NCI-H2196 (cell line): ENCODE data around the gene PECR.
"Not testable (repeated sequence)": the region's sequence is repeated elsewhere in the genome, so short reads cannot be mapped to it uniquely, and the experiment has no call there.

Experiments
- DNase-seq: peaks from one replicate; lab custom pipeline; 2025; ENCODE audit not compliant: unreplicated experiment; lab: John Stamatoyannopoulos, UW

PECR gene

GRCh38 chr2:216031960-216032689, 49.5 kb downstream of the PECR start:
- no peak for DNase-seq

- no peak for DNase-seq
These were observed 51.4 kb downstream of the PECR start for GRCh38 chr2:216030216-216030615.

DNA sequence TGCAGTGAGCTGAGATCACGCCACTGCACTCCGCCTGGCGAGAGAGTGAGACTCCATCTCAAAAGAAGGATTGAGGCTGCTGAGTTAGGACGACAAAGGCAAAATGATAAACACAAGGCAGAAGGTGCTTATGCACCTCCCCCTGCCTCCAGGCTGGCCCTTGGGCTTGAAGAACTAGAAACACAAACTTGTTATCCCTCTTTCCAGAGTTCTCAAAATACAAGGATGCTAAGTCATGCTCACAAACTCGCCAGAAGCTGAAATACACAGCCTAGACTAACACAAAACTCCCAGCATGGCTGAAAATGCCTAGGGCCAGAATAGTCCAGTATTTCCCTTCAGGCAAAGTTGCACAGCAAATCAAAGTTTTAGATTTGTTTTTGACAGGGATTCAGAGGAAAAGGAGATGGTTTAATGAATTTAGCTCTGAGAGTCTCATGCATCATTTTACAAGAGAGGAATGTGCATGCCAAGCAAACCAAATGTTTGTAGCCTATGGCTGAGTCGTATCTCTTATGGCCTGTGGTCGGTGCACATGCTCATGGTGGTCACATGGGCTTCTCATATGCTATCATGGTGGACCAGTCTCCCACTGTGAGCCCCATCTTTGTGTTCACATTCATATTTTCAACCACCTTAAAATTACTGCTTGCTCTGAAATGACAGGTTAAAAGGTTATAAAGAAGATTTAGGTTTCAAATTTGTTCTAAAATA, 52.0 kb downstream of the PECR start:
- no peak for DNase-seq

DNA sequence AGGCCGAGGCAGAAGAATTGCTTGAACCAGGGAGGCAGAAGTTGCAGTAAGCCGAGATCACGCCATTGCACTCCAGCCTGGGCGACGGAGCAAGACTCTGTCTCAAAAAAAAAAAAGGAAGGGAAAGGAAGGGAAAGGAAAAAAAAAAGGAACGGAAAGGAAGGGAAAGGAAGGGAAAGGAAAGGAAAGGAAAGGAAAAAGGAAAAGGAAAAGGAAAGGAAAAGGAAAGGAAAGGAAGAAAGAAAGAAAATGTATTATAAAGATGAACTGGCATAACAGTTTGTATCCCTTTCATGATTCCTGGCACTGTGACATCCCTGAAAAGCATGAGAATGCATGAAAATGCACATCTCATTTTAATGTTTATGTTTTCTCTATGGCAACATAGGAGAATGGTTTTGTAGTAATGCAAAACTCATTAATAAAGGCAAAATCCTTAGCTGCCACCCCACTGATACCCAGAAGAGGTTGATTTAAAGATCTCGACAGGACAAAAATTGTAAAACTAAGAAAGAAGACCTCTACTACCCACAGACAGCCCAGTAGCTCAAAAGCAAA, 56.8 kb downstream of the PECR start:
- no peak for DNase-seq

DNA sequence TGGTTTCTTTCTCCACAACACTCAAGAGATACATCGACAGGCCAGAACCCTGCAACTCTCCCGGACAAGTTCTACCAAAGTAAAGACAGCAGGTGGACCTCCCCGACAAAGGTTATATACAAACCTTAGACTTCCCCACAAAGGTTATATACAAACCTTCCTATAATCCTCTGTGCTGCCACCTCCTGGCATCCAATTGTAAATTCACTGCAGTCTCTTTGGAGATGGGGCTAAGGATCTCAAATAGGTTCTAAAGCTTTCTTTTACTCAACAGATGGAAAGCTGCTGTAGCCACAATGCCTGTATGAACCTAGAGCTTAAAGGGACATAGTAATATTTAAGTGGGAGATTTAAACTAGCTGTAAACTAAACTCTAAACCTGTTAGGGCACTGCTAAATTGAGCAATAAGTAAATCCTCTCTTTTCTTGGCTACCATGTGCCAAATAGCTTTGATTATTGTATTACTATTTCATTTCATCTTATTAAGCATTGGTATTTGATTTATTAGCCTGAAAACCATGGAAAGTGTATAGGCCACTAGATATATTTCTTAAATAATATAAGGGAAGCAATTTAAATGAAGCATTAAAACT, 58.5 kb downstream of the PECR start:
- DNase-seq, result peak; percentile 49

DNA sequence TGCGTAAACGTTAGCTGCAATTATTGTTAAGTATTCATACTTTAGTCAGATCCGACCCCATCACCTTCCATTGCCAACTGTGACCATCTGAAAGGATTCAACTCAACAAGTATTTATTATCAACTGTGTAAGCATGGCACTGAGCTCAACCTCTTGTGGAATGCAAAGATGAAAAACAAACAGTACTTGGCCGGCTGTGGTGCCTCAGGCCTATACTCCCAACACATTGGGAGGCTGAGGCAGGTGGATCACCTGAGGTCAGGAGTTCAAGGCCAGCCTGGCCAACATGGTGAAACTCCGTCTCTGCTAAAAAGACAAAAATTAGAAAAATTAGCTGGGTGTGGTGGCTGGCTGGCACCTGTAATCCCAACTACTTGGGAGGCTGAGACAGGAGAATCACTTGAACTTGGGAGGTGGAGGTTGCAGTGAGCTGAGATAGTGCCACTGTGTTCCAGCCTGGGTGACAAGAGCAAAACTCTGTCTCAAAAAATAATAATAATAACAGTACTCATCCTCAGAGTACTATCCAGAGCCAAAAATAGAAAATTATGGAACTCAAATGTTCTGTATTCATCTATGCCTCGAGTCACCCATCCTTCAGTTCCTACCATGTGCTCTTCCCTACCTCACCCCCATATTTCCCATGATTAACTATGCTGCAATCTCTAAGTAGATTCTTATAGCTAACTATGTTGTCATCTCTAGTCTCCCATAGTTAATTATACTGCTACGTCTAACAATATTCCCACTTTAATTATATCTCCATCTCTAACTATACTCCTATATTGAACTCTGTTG, 59.6 kb downstream of the PECR start:
- no peak for DNase-seq

GRCh38 chr2:216018709-216019108, 62.9 kb downstream of the PECR start:
- DNase-seq, result no peak

- no peak for DNase-seq
These were observed 64.2 kb downstream of the PECR start for GRCh38 chr2:216017365-216017764.

DNA sequence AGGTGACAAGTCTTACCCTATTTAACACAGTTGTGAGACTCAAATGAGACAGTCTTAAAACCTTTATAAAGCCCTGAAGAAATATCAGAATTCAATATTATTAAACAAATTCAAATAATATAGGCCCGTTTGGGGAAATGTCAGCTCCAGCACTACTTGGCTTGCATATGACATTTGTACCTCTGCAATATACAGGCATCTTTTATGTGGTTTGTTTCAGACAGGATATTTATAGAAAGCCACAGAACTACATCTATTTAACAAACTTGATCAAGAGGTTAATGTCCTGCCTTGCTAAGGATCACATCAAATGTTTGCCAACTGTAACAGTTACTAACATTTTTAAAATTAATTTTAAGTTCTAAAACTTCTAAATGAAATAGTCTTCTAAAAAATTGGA, 65.0 kb downstream of the PECR start:
- DNase-seq, result no peak

DNA sequence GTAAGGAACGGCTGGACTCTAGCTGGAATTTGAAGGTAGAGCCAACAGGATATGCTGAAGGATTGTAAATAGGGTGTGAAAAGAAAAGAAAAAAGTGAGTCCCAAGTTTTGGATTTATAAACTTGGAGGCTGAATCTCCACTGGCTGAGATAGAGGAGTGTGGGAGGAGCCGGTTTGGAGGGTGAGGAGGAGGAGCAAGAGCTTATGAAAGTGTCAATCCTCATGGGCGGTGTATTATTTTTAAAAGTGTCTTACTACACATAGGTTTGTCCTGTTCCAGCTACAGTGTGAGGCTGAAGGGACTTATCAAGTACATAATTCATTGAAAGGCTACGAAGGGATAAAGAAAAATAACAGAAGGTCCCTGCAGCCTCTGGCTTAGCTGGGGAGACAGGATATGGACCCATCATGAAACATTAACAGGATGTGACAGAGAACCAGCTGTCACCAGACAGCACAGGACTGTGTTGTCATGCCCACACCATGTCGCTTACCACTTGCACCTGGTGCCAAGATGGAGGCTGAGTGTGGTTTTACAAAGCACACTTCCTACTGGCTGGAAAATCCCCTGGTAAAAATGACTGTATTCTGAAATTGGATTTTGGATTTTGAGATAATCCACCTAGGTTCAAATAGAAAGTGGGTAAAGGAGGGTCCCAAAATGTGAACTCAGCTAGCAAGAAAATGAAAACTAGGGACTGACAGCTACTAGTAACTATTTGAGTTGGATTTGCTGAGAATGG, 65.7 kb downstream of the PECR start:
- DNase-seq, result no peak

DNA sequence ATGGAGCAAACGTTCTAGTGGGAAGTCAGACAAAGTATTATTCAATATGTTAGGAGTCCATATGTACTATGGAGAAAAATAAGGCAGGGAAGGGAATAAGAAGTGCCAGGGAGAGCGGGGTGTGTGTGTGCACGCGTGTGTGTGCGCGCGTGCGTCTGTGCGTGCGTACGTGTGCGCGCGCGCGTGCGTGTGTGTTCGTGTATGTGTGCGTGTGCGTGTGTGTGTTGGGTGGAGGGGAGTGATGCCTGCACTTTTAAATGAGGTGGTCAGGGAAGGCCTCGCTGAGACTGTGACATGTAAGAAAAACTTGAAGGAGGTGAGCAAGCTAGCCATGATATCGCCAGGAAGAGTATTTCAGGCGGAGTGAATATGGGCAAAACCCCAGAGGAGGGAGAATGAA, 66.6 kb downstream of the PECR start:
- DNase-seq, result no peak

GRCh38 chr2:216014006-216014405, 67.6 kb downstream of the PECR start:
- DNase-seq, result no peak

- peak; percentile 89 for DNase-seq
These were observed 68.3 kb downstream of the PECR start, which contains the start of gene MREG for GRCh38 chr2:216013080-216013909. Gene MREG (minus strand): TSS chr2:216013551. CDS start chr2:216013327, 224 bp downstream.

GRCh38 chr2:216012830-216013079, 68.9 kb downstream of the PECR start:
- DNase-seq, result no peak

- DNase-seq, result peak; percentile 12
These were observed 69.3 kb downstream of the PECR start for GRCh38 chr2:216012133-216012829.

DNA sequence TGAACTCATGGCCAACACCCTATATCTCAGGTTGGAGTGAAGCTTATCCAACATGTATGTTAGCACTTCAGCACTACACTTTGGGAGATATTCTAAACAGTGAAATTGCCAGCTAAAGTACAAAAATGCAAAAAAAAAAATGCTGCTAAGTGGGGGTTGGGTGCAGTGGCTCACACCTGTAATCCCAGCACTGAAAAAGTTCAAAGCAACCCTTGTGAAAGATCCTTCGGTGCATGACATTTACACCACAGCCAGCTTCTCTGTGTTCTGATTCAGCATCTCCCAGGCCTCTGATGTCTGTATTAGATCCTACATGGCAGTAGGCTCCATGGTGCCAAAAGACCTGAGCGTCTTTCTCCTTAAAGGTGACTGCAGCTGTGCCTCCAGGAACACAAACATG, 72.4 kb downstream of the PECR start:
- DNase-seq, result not testable (repeated sequence)

- DNase-seq, result no peak
These were observed 73.2 kb downstream of the PECR start for GRCh38 chr2:216008387-216008786.

DNA sequence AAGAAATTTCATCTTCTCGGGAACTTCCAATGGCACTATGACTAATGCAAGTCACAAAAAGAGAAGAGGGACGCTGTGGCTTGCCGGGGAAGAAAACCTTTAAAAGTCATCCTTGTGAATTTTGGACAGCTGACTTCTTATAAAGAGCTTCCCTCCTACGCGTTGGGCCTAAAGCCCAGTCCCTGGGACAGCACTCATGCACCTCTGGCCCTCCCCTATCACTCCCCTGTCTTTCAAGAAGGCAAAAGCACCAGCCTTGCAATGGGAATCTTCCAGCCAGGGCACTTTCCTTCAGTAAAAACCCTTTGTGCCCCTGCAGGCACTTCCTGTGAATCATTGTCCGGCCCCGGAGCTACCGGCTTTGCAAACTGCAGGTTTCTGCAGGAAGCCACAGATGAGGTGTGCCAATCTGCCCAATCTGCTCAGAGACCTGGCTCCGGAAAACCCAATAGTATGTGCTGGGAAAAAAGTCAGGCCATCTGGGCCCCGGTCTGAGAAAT, 75.4 kb downstream of the PECR start:
- DNase-seq, result no peak

GRCh38 chr2:216004697-216005283, 76.8 kb downstream of the PECR start:
- no peak for DNase-seq
